Measurements from ENCODE around the gene UNC13D.
A peak's percentile ranks its signal among the peaks of the same experiment; 100 is the strongest.

GRCh38 chr17:75876190-75876937, 32.2 kb upstream of the UNC13D start:
- TF ChIP-seq CTCF (optimal IDR thresholded peaks at IDR 0.05 in 1 of 3, IDR thresholded peaks at IDR 0.05 in 1 of 3, conservative IDR thresholded peaks at IDR 0.05 in 1 of 3; ENCODE audit: extremely low read depth in 1 of 3, insufficient read depth in 2 of 3, low read length in 3 of 3): peak; percentile 23 to 37 (median 35)
- TF ChIP-seq EZH2 (IDR thresholded peaks at IDR 0.05; ENCODE audit: low read length): no peak
